Activated naive CD8-positive, alpha-beta T cell (primary cell): ENCODE results near the gene PPM1H.
"Not testable (repeated sequence)": the region's sequence is repeated elsewhere in the genome, so short reads cannot be mapped to it uniquely, and the experiment has no call there.

Source experiments
- H3K27ac Mint-ChIP-seq: one replicate; pipeline ENCODE4 v1.8.0; 2021; ENCODE audit warnings: mixed read lengths
- H3K27me3 Mint-ChIP-seq: one replicate; pipeline ENCODE4 v1.8.0; 2021; ENCODE audit warnings: mixed read lengths
- H3K36me3 Mint-ChIP-seq: one replicate; pipeline ENCODE4 v1.8.0; 2021; ENCODE audit warnings: mixed read lengths
- H3K4me1 Mint-ChIP-seq: one replicate; pipeline ENCODE4 v1.8.0; 2021; ENCODE audit warnings: low read depth, mixed read lengths
- H3K4me3 Mint-ChIP-seq: one replicate; pipeline ENCODE4 v1.8.0; 2021; ENCODE audit warnings: mild to moderate bottlenecking, mixed read lengths
- H3K9me3 Mint-ChIP-seq: one replicate; pipeline ENCODE4 v1.8.0; 2021; ENCODE audit warnings: low read depth, mixed read lengths

Gene PPM1H

GRCh38 chr12:62827855-62828254, 107.1 kb downstream of the PPM1H start:
- H3K27me3 Mint-ChIP-seq: no peaks in the 10 kb centered on the region
- H3K27ac Mint-ChIP-seq: no peak overlapping the region
- no peaks in the 10 kb centered on the region for H3K36me3 Mint-ChIP-seq
- no peak overlapping the region for H3K4me3 Mint-ChIP-seq
- H3K4me1 Mint-ChIP-seq: no peaks in the 10 kb centered on the region
- H3K9me3 Mint-ChIP-seq: no peaks in the 10 kb centered on the region

DNA sequence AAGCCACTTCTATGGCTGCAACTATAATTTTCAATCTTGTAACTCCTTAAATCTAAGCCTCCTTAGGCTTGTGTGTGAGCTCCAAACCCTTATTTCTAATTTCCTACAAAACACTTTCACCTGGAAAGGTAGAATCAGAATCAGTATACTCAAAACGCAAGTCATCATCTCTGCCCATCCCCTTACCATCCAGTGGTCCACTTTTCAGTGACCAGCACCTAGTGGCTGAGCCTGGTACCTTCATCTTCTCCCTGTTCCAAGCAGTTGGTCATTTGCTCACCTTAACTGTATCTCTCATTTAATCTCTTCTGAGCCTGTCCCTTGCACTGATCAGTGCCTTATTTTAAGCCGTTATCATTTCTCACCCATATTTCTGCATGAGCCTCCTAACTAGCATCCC, 107.9 kb downstream of the PPM1H start:
- H3K36me3 Mint-ChIP-seq: no peaks in the 10 kb centered on the region
- no peak overlapping the region for H3K4me3 Mint-ChIP-seq
- no peaks in the 10 kb centered on the region for H3K27me3 Mint-ChIP-seq
- H3K9me3 Mint-ChIP-seq: no peaks in the 10 kb centered on the region
- no peak overlapping the region for H3K27ac Mint-ChIP-seq
- no peaks in the 10 kb centered on the region for H3K4me1 Mint-ChIP-seq

- Mint-ChIP-seq H3K4me3 (no peak overlapping the region), H3K4me1 (peaks cover 8% of the 10 kb centered on the region), H3K36me3 (no peaks in the 10 kb centered on the region), H3K27ac (no peak overlapping the region), H3K27me3 (peaks cover 20% of the 10 kb centered on the region), H3K9me3 (no peaks in the 10 kb centered on the region)
Observed at GRCh38 chr12:62817556-62818271, 117.2 kb downstream of the PPM1H start.

- H3K9me3 Mint-ChIP-seq: no peaks in the 10 kb centered on the region
- H3K36me3 Mint-ChIP-seq: no peaks in the 10 kb centered on the region
- H3K4me1 Mint-ChIP-seq: peaks cover 9% of the 10 kb centered on the region
- peaks cover 12% of the 10 kb centered on the region for H3K27me3 Mint-ChIP-seq
- no peak overlapping the region for H3K27ac Mint-ChIP-seq
- no peak overlapping the region for H3K4me3 Mint-ChIP-seq
Observed at GRCh38 chr12:62814243-62814642, 120.7 kb downstream of the PPM1H start.

- H3K4me1 Mint-ChIP-seq: peaks cover 12% of the 10 kb centered on the region
- H3K36me3 Mint-ChIP-seq: no peaks in the 10 kb centered on the region
- H3K27me3 Mint-ChIP-seq: peaks cover 11% of the 10 kb centered on the region
- H3K27ac Mint-ChIP-seq: no peak overlapping the region
- H3K4me3 Mint-ChIP-seq: peak overlapping the region; percentile 54
- H3K9me3 Mint-ChIP-seq: no peaks in the 10 kb centered on the region
Observed at GRCh38 chr12:62813031-62813829, 121.7 kb downstream of the PPM1H start.

DNA sequence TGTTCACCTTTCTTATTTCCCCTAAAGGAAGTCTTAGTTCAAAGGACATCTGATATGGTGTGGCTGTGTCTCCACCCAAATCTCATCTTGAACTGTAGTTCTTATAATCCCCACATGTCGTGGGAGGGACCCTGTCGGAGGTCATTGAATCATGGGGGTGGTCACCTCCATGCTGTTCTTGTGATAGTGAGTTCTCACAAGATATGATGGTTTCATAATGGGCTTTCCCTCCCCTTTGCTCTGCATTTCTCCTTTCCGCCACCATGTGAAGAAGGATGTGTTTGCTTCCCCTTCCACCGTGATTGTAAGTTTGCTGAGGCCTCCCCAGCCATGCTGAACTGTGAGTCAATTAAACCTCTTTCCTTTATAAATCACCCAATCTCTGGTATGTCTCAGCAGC, 123.5 kb downstream of the PPM1H start:
- not testable (repeated sequence) for H3K27ac Mint-ChIP-seq, H3K4me3 Mint-ChIP-seq, H3K27me3 Mint-ChIP-seq, H3K9me3 Mint-ChIP-seq, H3K36me3 Mint-ChIP-seq
- H3K4me1 Mint-ChIP-seq: peaks cover 12% of the 10 kb centered on the region

- no peaks in the 10 kb centered on the region for H3K27me3 Mint-ChIP-seq
- H3K36me3 Mint-ChIP-seq: peaks cover 3% of the 10 kb centered on the region
- no peak overlapping the region for H3K4me3 Mint-ChIP-seq
- H3K9me3 Mint-ChIP-seq: no peaks in the 10 kb centered on the region
- peaks cover 9% of the 10 kb centered on the region for H3K4me1 Mint-ChIP-seq
- no peak overlapping the region for H3K27ac Mint-ChIP-seq
Observed at GRCh38 chr12:62808166-62808879, 126.6 kb downstream of the PPM1H start.

GRCh38 chr12:62806893-62807292, 128.1 kb downstream of the PPM1H start:
- peaks cover 3% of the 10 kb centered on the region for H3K36me3 Mint-ChIP-seq
- H3K4me1 Mint-ChIP-seq: peaks cover 3% of the 10 kb centered on the region
- H3K9me3 Mint-ChIP-seq: no peaks in the 10 kb centered on the region
- no peak overlapping the region for H3K27ac Mint-ChIP-seq
- no peak overlapping the region for H3K4me3 Mint-ChIP-seq
- peaks cover 3% of the 10 kb centered on the region for H3K27me3 Mint-ChIP-seq

GRCh38 chr12:62806244-62806836, 128.6 kb downstream of the PPM1H start:
- no peak overlapping the region for H3K27ac Mint-ChIP-seq

DNA sequence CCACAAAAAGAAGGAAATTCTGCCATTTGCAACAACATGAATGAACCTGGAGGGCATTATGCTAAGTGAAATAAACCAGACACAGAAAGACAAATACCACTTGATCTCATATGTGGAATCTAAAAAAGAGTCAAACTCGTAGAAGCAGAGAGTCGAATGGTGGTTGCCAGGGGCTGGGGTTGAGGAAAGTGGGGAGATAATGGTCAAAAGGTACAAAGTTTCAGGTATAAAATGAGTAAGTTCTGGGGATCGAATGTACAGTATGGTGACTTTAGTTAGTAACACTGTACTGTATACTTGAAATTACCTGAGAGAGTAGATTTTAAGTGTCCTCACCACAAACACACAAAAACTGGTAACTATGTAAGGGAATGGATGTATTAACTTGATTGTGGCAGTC, 129.4 kb downstream of the PPM1H start:
- H3K4me1 Mint-ChIP-seq: peaks cover 3% of the 10 kb centered on the region
- H3K36me3 Mint-ChIP-seq: peaks cover 3% of the 10 kb centered on the region
- no peak overlapping the region for H3K27ac Mint-ChIP-seq
- no peak overlapping the region for H3K4me3 Mint-ChIP-seq
- H3K27me3 Mint-ChIP-seq: peaks cover 3% of the 10 kb centered on the region
- H3K9me3 Mint-ChIP-seq: no peaks in the 10 kb centered on the region

More at GRCh38 chr12:62806244-62806836, 128.6 kb downstream of the PPM1H start:
- H3K4me3 Mint-ChIP-seq: no peak overlapping the region
- peaks cover 3% of the 10 kb centered on the region for H3K4me1 Mint-ChIP-seq
- peaks cover 3% of the 10 kb centered on the region for H3K27me3 Mint-ChIP-seq
- peaks cover 3% of the 10 kb centered on the region for H3K36me3 Mint-ChIP-seq
- H3K9me3 Mint-ChIP-seq: no peaks in the 10 kb centered on the region

GRCh38 chr12:62803756-62804155, 131.2 kb downstream of the PPM1H start:
- Mint-ChIP-seq H3K27me3 (peaks cover 3% of the 10 kb centered on the region), H3K27ac (no peak overlapping the region), H3K4me1 (peaks cover 3% of the 10 kb centered on the region), H3K4me3 (no peak overlapping the region), H3K9me3 (no peaks in the 10 kb centered on the region), H3K36me3 (peaks cover 3% of the 10 kb centered on the region)

GRCh38 chr12:62802984-62803383, 132.0 kb downstream of the PPM1H start:
- Mint-ChIP-seq H3K4me3 (no peak overlapping the region), H3K9me3 (no peaks in the 10 kb centered on the region), H3K36me3 (peaks cover 3% of the 10 kb centered on the region), H3K27me3 (peaks cover 3% of the 10 kb centered on the region), H3K27ac (no peak overlapping the region), H3K4me1 (no peaks in the 10 kb centered on the region)

DNA sequence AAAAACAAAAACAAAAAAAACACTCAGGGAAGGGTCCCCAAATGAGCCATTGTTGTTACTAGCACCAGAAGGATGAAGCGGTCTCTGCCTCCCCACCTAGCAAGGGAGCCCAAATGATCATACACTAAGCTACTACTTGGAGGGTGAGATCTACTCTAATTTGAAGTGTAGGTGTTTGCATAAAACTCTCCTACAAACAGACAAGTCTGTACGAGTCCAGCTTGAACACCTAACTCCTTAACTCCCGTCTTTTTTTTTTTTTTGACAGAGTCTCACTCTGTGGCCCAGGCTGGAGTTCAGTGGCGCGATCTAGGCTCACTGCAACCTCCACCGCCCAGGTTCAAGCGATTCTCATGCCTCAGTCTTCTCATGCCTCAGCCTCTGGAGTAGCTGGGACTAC, 132.6 kb downstream of the PPM1H start:
- Mint-ChIP-seq H3K27ac (no peak overlapping the region), H3K4me1 (no peaks in the 10 kb centered on the region), H3K9me3 (no peaks in the 10 kb centered on the region)

DNA sequence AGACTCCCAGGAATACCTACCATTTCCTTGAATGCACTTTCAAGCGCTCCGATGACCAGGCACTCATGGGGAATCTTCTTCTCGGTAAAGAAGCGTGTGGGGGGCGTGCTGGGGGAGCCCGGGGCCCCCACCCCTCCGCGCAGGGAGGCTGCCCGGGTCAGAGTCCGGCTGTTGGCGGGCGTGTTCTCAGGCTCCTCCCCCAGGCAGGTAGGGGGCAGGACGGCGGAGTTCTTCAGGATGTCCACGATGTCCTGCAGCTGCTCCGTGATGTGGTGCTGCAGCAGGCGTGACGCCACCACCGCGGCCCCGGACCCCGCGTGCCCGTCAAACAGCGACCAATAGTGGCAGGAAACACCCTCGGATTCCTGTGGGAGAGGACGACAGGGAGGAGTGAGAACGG, 133.2 kb downstream of the PPM1H start:
- Mint-ChIP-seq H3K9me3 (no peaks in the 10 kb centered on the region), H3K36me3 (peaks cover 2% of the 10 kb centered on the region), H3K27ac (no peak overlapping the region), H3K27me3 (peaks cover 3% of the 10 kb centered on the region), H3K4me3 (no peak overlapping the region), H3K4me1 (no peaks in the 10 kb centered on the region)

More for the DNA sequence above, 132.6 kb downstream of the PPM1H start:
- Mint-ChIP-seq H3K27me3 (peaks cover 3% of the 10 kb centered on the region), H3K36me3 (peaks cover 3% of the 10 kb centered on the region), H3K4me3 (no peak overlapping the region)
